H9 (cell line): ENCODE data around the gene SLX4IP. TPM values are rescaled to one million over a fixed set of nuclear protein-coding genes. Genes with fewer than 3 reads are reported as not detected.

Experiments used
- DNase-seq: peaks from one replicate; pipeline ENCODE4 v3.0.0-alpha.2; 2017
- H2AFZ ChIP-seq: one replicate; pipeline ENCODE4 v1.6.1; 2013; ENCODE audit warnings: mild to moderate bottlenecking, low read length, control low read depth, moderate library complexity
- H2AK5ac ChIP-seq: 2 replicates; pipeline ENCODE4 v1.6.1; 2013; ENCODE audit warnings: low read length, control low read depth, mixed read lengths; ENCODE audit not compliant: insufficient read length
- H2BK120ac ChIP-seq: one replicate; pipeline ENCODE4 v1.6.1; 2013; ENCODE audit warnings: low read depth, mild to moderate bottlenecking, low read length, control low read depth, inconsistent platforms; ENCODE audit not compliant: poor library complexity, severe bottlenecking
- H2BK12ac ChIP-seq: 2 replicates; pipeline ENCODE4 v1.6.1; 2013; ENCODE audit warnings: low read length, control low read depth, mixed read lengths, low read depth; ENCODE audit not compliant: insufficient read length
- H2BK15ac ChIP-seq: 2 replicates; pipeline ENCODE4 v1.6.1; 2013; ENCODE audit warnings: low read depth, low read length, control low read depth
- H2BK20ac ChIP-seq: one replicate; pipeline ENCODE4 v1.6.1; 2013; ENCODE audit warnings: low read depth, mild to moderate bottlenecking, low read length, control low read depth, inconsistent platforms; ENCODE audit not compliant: poor library complexity, severe bottlenecking
- H2BK5ac ChIP-seq: 2 replicates; pipeline ENCODE4 v1.6.1; 2013; ENCODE audit warnings: low read length, control low read depth, mixed read lengths; ENCODE audit not compliant: insufficient read length
- H3K14ac ChIP-seq: 2 replicates; pipeline ENCODE4 v1.6.1; 2013; ENCODE audit warnings: low read length, control low read depth; ENCODE audit not compliant: insufficient read depth
- H3K18ac ChIP-seq: 2 replicates; pipeline ENCODE4 v1.6.1; 2013; ENCODE audit warnings: low read depth, mild to moderate bottlenecking, mixed read lengths, low read length, control low read depth; ENCODE audit not compliant: insufficient read length
- H3K23ac ChIP-seq: 2 replicates; pipeline ENCODE4 v1.6.1; 2013; ENCODE audit warnings: low read length, control low read depth, mixed read lengths, low read depth; ENCODE audit not compliant: insufficient read length
- H3K23me2 ChIP-seq: 2 replicates; pipeline ENCODE4 v1.6.1; 2013; ENCODE audit warnings: low read depth, mild to moderate bottlenecking, mixed read lengths, low read length, control low read depth; ENCODE audit not compliant: insufficient read length, poor library complexity, severe bottlenecking
- H3K27ac ChIP-seq: 2 replicates; pipeline ENCODE4 v1.5.1; 2013; ENCODE audit warnings: low read length, control low read depth, mixed read lengths, low read depth; ENCODE audit not compliant: insufficient read length
- H3K27me3 ChIP-seq: 2 replicates; pipeline ENCODE4 v1.6.1; 2013; ENCODE audit warnings: low read length, control low read depth, inconsistent platforms; ENCODE audit not compliant: insufficient read depth
- H3K4ac ChIP-seq: 2 replicates; pipeline ENCODE4 v1.6.1; 2013; ENCODE audit warnings: low read depth, mild to moderate bottlenecking, control low read depth, inconsistent platforms, low read length, moderate library complexity
- H3K4me1 ChIP-seq: 2 replicates; pipeline ENCODE4 v1.6.1; 2013; ENCODE audit warnings: low read length, control low read depth, inconsistent platforms; ENCODE audit not compliant: insufficient read depth
- H3K4me2 ChIP-seq: 2 replicates; pipeline ENCODE4 v1.6.1; 2013; ENCODE audit warnings: low read length, control low read depth, mixed read lengths; ENCODE audit not compliant: insufficient read length, insufficient read depth
- H3K56ac ChIP-seq: 2 replicates; pipeline ENCODE4 v1.6.1; 2013; ENCODE audit warnings: low read depth, mild to moderate bottlenecking, mixed read lengths, low read length, control low read depth; ENCODE audit not compliant: insufficient read length
- H3K79me1 ChIP-seq: 2 replicates; pipeline ENCODE4 v1.6.1; 2013; ENCODE audit warnings: low read depth, mild to moderate bottlenecking, moderate library complexity, low read length, control low read depth, inconsistent platforms; ENCODE audit not compliant: insufficient read depth, poor library complexity, severe bottlenecking
- H3K79me2 ChIP-seq: 2 replicates; pipeline ENCODE4 v1.6.1; 2013; ENCODE audit warnings: low read length, control low read depth, inconsistent platforms; ENCODE audit not compliant: insufficient read depth
- H3K9ac ChIP-seq: 2 replicates; pipeline ENCODE4 v1.6.1; 2013; ENCODE audit warnings: low read length, control low read depth, mixed read lengths; ENCODE audit not compliant: insufficient read length; ENCODE audit errors: extremely low read depth
- H3K9me3 ChIP-seq: one replicate; pipeline ENCODE4 v1.6.1; 2013; ENCODE audit warnings: low read depth, low read length, inconsistent platforms; ENCODE audit not compliant: control insufficient read depth
- H3T11ph ChIP-seq: one replicate; pipeline ENCODE4 v1.6.1; 2013; ENCODE audit warnings: mild to moderate bottlenecking, low read length, control low read depth, inconsistent platforms
- H4K20me1 ChIP-seq: one replicate; pipeline ENCODE4 v1.6.1; 2013; ENCODE audit not compliant: control insufficient read depth, insufficient read length, insufficient read depth
- H4K5ac ChIP-seq: 2 replicates; pipeline ENCODE4 v1.6.1; 2013; ENCODE audit warnings: low read depth, mild to moderate bottlenecking, mixed read lengths, low read length, control low read depth; ENCODE audit not compliant: insufficient read length
- H4K8ac ChIP-seq: replicated peaks from 2 replicates; pipeline ENCODE4 v1.6.1; 2013; ENCODE audit warnings: low read length, control low read depth, mixed read lengths, low read depth; ENCODE audit not compliant: insufficient read length
- H4K91ac ChIP-seq: 2 replicates; pipeline ENCODE4 v1.6.1; 2013; ENCODE audit warnings: low read depth, mild to moderate bottlenecking, moderate library complexity, mixed read lengths, low read length, control low read depth; ENCODE audit not compliant: insufficient read length
- H3K27ac Mint-ChIP-seq, 3 experiments: 2 replicates in 2 of 3; 3 replicates in 1 of 3; pipeline ENCODE4 v1.8.0; 2020 to 2021; ENCODE audit warnings: mixed read lengths in 3 of 3, mild to moderate bottlenecking in 1 of 3, moderate library complexity in 1 of 3
- H3K27me3 Mint-ChIP-seq: 2 replicates; pipeline ENCODE4 v1.8.0; 2021; ENCODE audit warnings: low read depth, mild to moderate bottlenecking, moderate library complexity, mixed read lengths
- H3K36me3 Mint-ChIP-seq, 3 experiments: 2 replicates in 2 of 3; 3 replicates in 1 of 3; pipeline ENCODE4 v1.8.0; 2020 to 2021; ENCODE audit warnings: low read depth in 3 of 3, mixed read lengths in 3 of 3; ENCODE audit not compliant: insufficient read depth in 1 of 3
- H3K4me1 Mint-ChIP-seq, 2 experiments: 2 replicates each; pipeline ENCODE4 v1.8.0; 2020; ENCODE audit warnings: mixed read lengths in 2 of 2
- H3K4me3 Mint-ChIP-seq, 2 experiments: 2 replicates in 1 of 2; 3 replicates in 1 of 2; pipeline ENCODE4 v1.8.0; 2020 to 2021; ENCODE audit warnings: mild to moderate bottlenecking in 2 of 2, mixed read lengths in 2 of 2, moderate library complexity in 1 of 2
- H3K9me3 Mint-ChIP-seq, 2 experiments: 2 replicates in 1 of 2; 3 replicates in 1 of 2; pipeline ENCODE4 v1.8.0; 2020; ENCODE audit warnings: mild to moderate bottlenecking in 2 of 2, mixed read lengths in 2 of 2, moderate library complexity in 1 of 2
- CTCF ChIP-seq: fragments of 200-600 bp; sonication (generic); conservative IDR thresholded peaks from 3 replicates; pipeline ENCODE4 v1.8.0; 2021; ENCODE audit warnings: antibody characterized with exemption, mild to moderate bottlenecking
- WGBS: extraction: QIAGEN DNeasy Blood & Tissue Kit; methylation state at CpG from one replicate; pipeline ENCODE4 v1.1.7; 2013; ENCODE audit warnings: missing lambda C conversion rate, low lambda C conversion rate, mixed read lengths; ENCODE audit not compliant: insufficient read length; ENCODE audit errors: extremely low coverage; 5-methylcytosine and 5-hydroxymethylcytosine counted together
- total RNA-seq: library from RNA; stranded (reverse); gene quantifications from 2 replicates; pipeline ENCODE4 v1.2.1, GENCODE V29; 2021

The SLX4IP gene
- total RNA-seq, 1 experiment from 2014 or later: 7.9 TPM

GRCh38 chr20:10432079-10432478, 3.0 kb upstream of the SLX4IP start:
- Histone ChIP-seq H2AK5ac (no peak overlapping the region), H3K23ac (no peak overlapping the region), H2BK5ac (no peak overlapping the region), H3K4me1 (peaks cover 3% of the 10 kb centered on the region; the same call in 1 of the 2 replicates), H2AFZ (no peak overlapping the region), H3K56ac (no peak overlapping the region), H3K27ac (no peak overlapping the region), H4K8ac (no peak overlapping the region), H3K27me3 (no peaks in the 10 kb centered on the region), H4K5ac (no peak overlapping the region), H3K14ac (no peak overlapping the region; the same call in 1 of the 2 replicates), H3K79me2 (peaks cover 10% of the 10 kb centered on the region; the same call in 1 of the 2 replicates), H4K91ac (no peak overlapping the region), H3T11ph (no peak overlapping the region), H3K18ac (no peak overlapping the region), H3K9ac (no peak overlapping the region), H2BK12ac (no peak overlapping the region), H3K23me2 (peaks cover 4% of the 10 kb centered on the region), H4K20me1 (no peaks in the 10 kb centered on the region), H2BK15ac (no peak overlapping the region), H3K79me1 (peaks cover 4% of the 10 kb centered on the region), H2BK120ac (no peak overlapping the region), H3K9me3 (no peaks in the 10 kb centered on the region), H3K4me2 (no peak overlapping the region), H3K4ac (no peak overlapping the region), H2BK20ac (no peak overlapping the region)
- no CpG with 5 or more reads among the region's 1 CpG for WGBS
- peak overlapping the region; percentile 51 to 87 for H3K4me3 Mint-ChIP-seq
- peaks cover 42 to 47% of the 10 kb centered on the region in 2 experiments for H3K4me1 Mint-ChIP-seq
- H3K9me3 Mint-ChIP-seq: no peaks in the 10 kb centered on the region
- TF ChIP-seq CTCF: no peak
- H3K27ac Mint-ChIP-seq: peak overlapping the region in 1 of 3 experiments; percentile 58; a peak in 2 of 7 replicates
- peaks cover 3 to 6% (median 3%) of the 10 kb centered on the region in 3 experiments; a peak in 4 of 7 replicates for H3K36me3 Mint-ChIP-seq
- DNase-seq: no peak
- H3K27me3 Mint-ChIP-seq: no peaks in the 10 kb centered on the region
